Kidney epithelial cell (primary cell): ENCODE data around the gene FBXO22. TPM values are rescaled to one million over a fixed set of nuclear protein-coding genes. Genes with fewer than 3 reads are reported as not detected.

ENCODE experiments used
- DNase-seq: peaks from one replicate; pipeline ENCODE4 v3.0.0-alpha.2; 2010; ENCODE audit warnings: low read depth
- H3K27me3 ChIP-seq: 2 replicates; pipeline ENCODE4 v1.6.0; 2011; ENCODE audit warnings: low read length; ENCODE audit not compliant: control insufficient read depth, insufficient read depth
- H3K36me3 ChIP-seq: 2 replicates; pipeline ENCODE4 v1.5.1; 2011; ENCODE audit warnings: low read length; ENCODE audit not compliant: control insufficient read depth, insufficient read depth
- H3K4me3 ChIP-seq: 2 replicates; pipeline ENCODE4 v1.5.1; 2011; ENCODE audit warnings: low read depth, mild to moderate bottlenecking, control low read depth, low read length
- CTCF ChIP-seq: IDR thresholded peaks from 2 replicates; pipeline ENCODE4 v1.5.1; 2011; ENCODE audit warnings: mild to moderate bottlenecking, moderate library complexity, low read length, control low read depth, inconsistent platforms; ENCODE audit not compliant: insufficient read depth, poor library complexity, severe bottlenecking
- total RNA-seq: library from RNA; depleted of rRNA; stranded (reverse); fragments of >200 nt; gene quantifications from 2 replicates; pipeline ENCODE4 v1.2.3, GENCODE V29; 2015

The FBXO22 gene
- total RNA-seq, 1 donor from 2014 or later = 25.1 TPM

GRCh38 chr15:75929799-75930565 is 26.3 kb downstream of the FBXO22 start:
- no peak overlapping the region for H3K4me3 ChIP-seq
- no peaks in the 10 kb centered on the region for H3K36me3 ChIP-seq
- H3K27me3 ChIP-seq = no peaks in the 10 kb centered on the region
- TF ChIP-seq CTCF = no peak
- DNase-seq = no peak

GRCh38 chr15:75930866-75931265 is 27.2 kb downstream of the FBXO22 start:
- Histone ChIP-seq H3K4me3 (no peak overlapping the region), H3K27me3 (no peaks in the 10 kb centered on the region), H3K36me3 (no peaks in the 10 kb centered on the region)
- DNase-seq = no peak
- no peak for TF ChIP-seq CTCF

GRCh38 chr15:75942464-75942863 is 38.8 kb downstream of the FBXO22 start:
- H3K36me3 ChIP-seq = no peaks in the 10 kb centered on the region

GRCh38 chr15:75943246-75943645 is 39.6 kb downstream of the FBXO22 start:
- TF ChIP-seq CTCF = no peak
- Histone ChIP-seq H3K4me3 (no peak overlapping the region), H3K36me3 (no peaks in the 10 kb centered on the region), H3K27me3 (no peaks in the 10 kb centered on the region)
- DNase-seq = no peak

More at GRCh38 chr15:75942464-75942863, 38.8 kb downstream of the FBXO22 start:
- no peak overlapping the region for H3K4me3 ChIP-seq
- TF ChIP-seq CTCF = no peak
- DNase-seq = no peak
- no peaks in the 10 kb centered on the region for H3K27me3 ChIP-seq

- no peaks in the 10 kb centered on the region for H3K27me3 ChIP-seq
- H3K36me3 ChIP-seq = no peaks in the 10 kb centered on the region
- H3K4me3 ChIP-seq = no peak overlapping the region
- no peak for DNase-seq
- TF ChIP-seq CTCF = no peak
These were observed 40.1 kb downstream of the FBXO22 start for GRCh38 chr15:75943713-75944215.

- no peaks in the 10 kb centered on the region for H3K36me3 ChIP-seq
- H3K27me3 ChIP-seq = no peaks in the 10 kb centered on the region
- no peak for TF ChIP-seq CTCF
- H3K4me3 ChIP-seq = no peak overlapping the region
- DNase-seq = no peak
These were observed 42.3 kb downstream of the FBXO22 start for GRCh38 chr15:75945953-75946352.
